Neural cell (in vitro differentiated cells): Measurements from ENCODE around the gene LCT.
"Not testable (repeated sequence)": the region's sequence is repeated elsewhere in the genome, so short reads cannot be mapped to it uniquely, and the experiment has no call there.

Source experiments
- EZH2 ChIP-seq: fragments of 200-600, 300-800 bp; shearing (Covaris generic), sonication (generic); IDR thresholded peaks from 2 replicates; pipeline ENCODE4 v1.6.1; 2014; ENCODE audit warnings: antibody characterized with exemption, low read length, borderline replicate concordance, mild to moderate bottlenecking; ENCODE audit not compliant: insufficient read depth, poor library complexity, severe bottlenecking
- POLR2AphosphoS5 ChIP-seq: IDR thresholded peaks from 2 replicates; pipeline ENCODE4 v1.6.1; 2012
- SMC3 ChIP-seq: fragments of 450-650 bp; conservative IDR thresholded peaks from 2 replicates; pipeline ENCODE4 v1.6.1; 2014; ENCODE audit warnings: antibody characterized with exemption, mild to moderate bottlenecking, moderate library complexity; ENCODE audit not compliant: poor library complexity
- TF ChIP-seq, protein P1 (sequence below): fragments of 450-650 bp; IDR thresholded peaks from 2 replicates; pipeline ENCODE4 v1.5.1; 2014; ENCODE audit warnings: antibody characterized with exemption, mild to moderate bottlenecking, moderate library complexity; ENCODE audit not compliant: poor library complexity, severe bottlenecking

DNA sequence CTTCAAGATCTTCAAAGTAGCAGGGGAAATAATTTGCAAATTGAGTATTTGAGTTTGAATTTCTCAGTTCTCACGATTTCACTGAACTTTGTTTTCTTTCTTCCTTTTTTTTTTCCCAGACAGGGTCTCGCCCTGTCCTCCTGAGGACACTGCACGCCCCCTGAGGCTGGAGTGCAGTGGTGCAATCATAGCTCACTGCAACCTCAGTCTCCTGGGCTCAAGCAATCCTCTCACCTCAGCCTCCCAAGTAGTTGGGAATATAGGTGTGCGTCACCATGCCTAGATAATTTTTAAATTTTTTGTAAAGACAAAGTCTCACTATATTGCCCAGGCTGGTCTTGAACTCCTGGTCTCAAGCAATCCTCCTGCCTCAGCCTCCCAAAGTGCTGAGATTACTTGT is 41.3 kb downstream of the LCT start:
- TF ChIP-seq EZH2, SMC3, POLR2AphosphoS5: not testable (repeated sequence)
- TF ChIP-seq, protein P1, sequence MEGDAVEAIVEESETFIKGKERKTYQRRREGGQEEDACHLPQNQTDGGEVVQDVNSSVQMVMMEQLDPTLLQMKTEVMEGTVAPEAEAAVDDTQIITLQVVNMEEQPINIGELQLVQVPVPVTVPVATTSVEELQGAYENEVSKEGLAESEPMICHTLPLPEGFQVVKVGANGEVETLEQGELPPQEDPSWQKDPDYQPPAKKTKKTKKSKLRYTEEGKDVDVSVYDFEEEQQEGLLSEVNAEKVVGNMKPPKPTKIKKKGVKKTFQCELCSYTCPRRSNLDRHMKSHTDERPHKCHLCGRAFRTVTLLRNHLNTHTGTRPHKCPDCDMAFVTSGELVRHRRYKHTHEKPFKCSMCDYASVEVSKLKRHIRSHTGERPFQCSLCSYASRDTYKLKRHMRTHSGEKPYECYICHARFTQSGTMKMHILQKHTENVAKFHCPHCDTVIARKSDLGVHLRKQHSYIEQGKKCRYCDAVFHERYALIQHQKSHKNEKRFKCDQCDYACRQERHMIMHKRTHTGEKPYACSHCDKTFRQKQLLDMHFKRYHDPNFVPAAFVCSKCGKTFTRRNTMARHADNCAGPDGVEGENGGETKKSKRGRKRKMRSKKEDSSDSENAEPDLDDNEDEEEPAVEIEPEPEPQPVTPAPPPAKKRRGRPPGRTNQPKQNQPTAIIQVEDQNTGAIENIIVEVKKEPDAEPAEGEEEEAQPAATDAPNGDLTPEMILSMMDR: not testable (repeated sequence)
